GM12878 (cell line): ENCODE results near the gene TPR. TPM values are rescaled to one million over a fixed set of nuclear protein-coding genes. Genes with fewer than 3 reads are reported as not detected.

ENCODE experiments used
- ATAC-seq: fragments of 200-7000 bp; cut with Tn5 transposase; 3 replicates; pipeline ENCODE4 v1.9.1; 2020; ENCODE audit warnings: mild to moderate bottlenecking, moderate library complexity
- BruUV-seq: library from RNA; stranded (reverse); fragments of 400-500 nt; replicated peaks from 2 replicates; lab custom pipeline; 2021; lab: Mats Ljungman, UMichigan
- CTCF ChIA-PET: fragments of 300-600 bp; sonication (Branson Sonifier 250); formaldehyde crosslinking; extraction: SDS; loops from one replicate; lab custom pipeline; 2021; ENCODE audit warnings: inconsistent platforms; lab: Yijun Ruan, JAX
- POLR2A ChIA-PET: fragments of 350-600 bp; formaldehyde crosslinking; extraction: SDS; loops from one replicate; lab custom pipeline; 2021; ENCODE audit warnings: inconsistent platforms; lab: Charles Lee
- RAD21 ChIA-PET: fragments of 300-600 bp; sonication (Branson Sonifier 250); formaldehyde crosslinking; loops from one replicate; lab custom pipeline; 2023; ENCODE audit warnings: antibody characterized with exemption; ENCODE audit not compliant: unreplicated experiment; lab: Charles Lee
- SMC1A ChIA-PET: fragments of 300-600 bp; sonication (Branson Sonifier 250); formaldehyde crosslinking; loops from one replicate; lab custom pipeline; 2023; ENCODE audit not compliant: unreplicated experiment, uncharacterized antibody; lab: Charles Lee
- DNase-seq: peaks from one replicate; pipeline ENCODE4 v3.0.0-alpha.2; 2011; ENCODE audit warnings: low read depth, low spot score
- FAIRE-seq: peaks from 3 replicates; lab custom pipeline; 2011; peaks lifted over from hg19 to GRCh38; lab: Jason Lieb, UNC
- H2AFZ ChIP-seq: 2 replicates; pipeline ENCODE4 v1.6.0; 2011; ENCODE audit warnings: low read depth, low read length, control low read depth; ENCODE audit not compliant: control insufficient read depth
- H3K27ac ChIP-seq: 2 replicates; pipeline ENCODE4 v1.5.1; 2011; ENCODE audit warnings: control low read depth; ENCODE audit not compliant: control insufficient read depth, insufficient read depth
- H3K27me3 ChIP-seq, 2 experiments: replicated peaks in 1 of 2; 2 replicates each; pipeline versions ENCODE4 v1.6.0 to v1.6.1; 2011; ENCODE audit warnings: low read length in 1 of 2; ENCODE audit not compliant: control insufficient read depth in 2 of 2, insufficient read depth in 2 of 2
- H3K36me3 ChIP-seq, 2 experiments: 2 replicates each; pipeline ENCODE4 v1.5.1; 2011; ENCODE audit warnings: low read length in 1 of 2; ENCODE audit not compliant: control insufficient read depth in 2 of 2, insufficient read depth in 2 of 2
- H3K4me1 ChIP-seq: 2 replicates; pipeline ENCODE4 v1.6.1; 2011; ENCODE audit warnings: mild to moderate bottlenecking, low read length, moderate library complexity, mixed read lengths; ENCODE audit not compliant: control insufficient read depth, insufficient read depth
- H3K4me2 ChIP-seq: 2 replicates; pipeline ENCODE4 v1.6.0; 2011; ENCODE audit warnings: control low read depth; ENCODE audit not compliant: control insufficient read depth, insufficient read depth
- H3K4me3 ChIP-seq: fragments of 200-600 bp; sonication (generic); 2 replicates; pipeline ENCODE4 v1.5.1; 2016
- H3K79me2 ChIP-seq: 2 replicates; pipeline ENCODE4 v1.6.0; 2011; ENCODE audit warnings: low read length; ENCODE audit not compliant: control insufficient read depth, insufficient read depth
- H3K9ac ChIP-seq: 2 replicates; pipeline ENCODE4 v1.8.0; 2011; ENCODE audit warnings: low read length, control low read depth, mixed read lengths; ENCODE audit not compliant: control insufficient read depth, insufficient read depth
- H3K9me3 ChIP-seq: replicated peaks from 3 replicates; pipeline ENCODE4 v1.5.1; 2011; ENCODE audit warnings: mild to moderate bottlenecking, low read length; ENCODE audit not compliant: control insufficient read depth, insufficient read depth
- H4K20me1 ChIP-seq: 2 replicates; pipeline ENCODE4 v1.6.0; 2011; ENCODE audit not compliant: control insufficient read depth, insufficient read depth
- CREB1 ChIP-seq: IDR thresholded peaks from 2 replicates; pipeline ENCODE4 v1.6.1; 2012; ENCODE audit warnings: low read depth, mild to moderate bottlenecking, inconsistent platforms
- FOS ChIP-seq: IDR thresholded peaks from 3 replicates; pipeline ENCODE4 v1.6.1; 2011; ENCODE audit warnings: borderline replicate concordance; ENCODE audit not compliant: insufficient read length; ENCODE audit errors: extremely low read depth
- IKZF2 ChIP-seq, 2 experiments: fragments of 450-650 bp; IDR thresholded peaks; 2 replicates each; pipeline ENCODE4 v1.6.1; 2017; ENCODE audit warnings: mild to moderate bottlenecking in 2 of 2, moderate library complexity in 2 of 2
- SIN3A ChIP-seq: IDR thresholded peaks from 2 replicates; pipeline ENCODE4 v1.6.1; 2012; ENCODE audit warnings: low read depth, low read length, improper control_type of control experiment
- SMC3 ChIP-seq: IDR thresholded peaks from 2 replicates; pipeline ENCODE4 v1.6.1; 2011; ENCODE audit warnings: low read length, improper control_type of control experiment, borderline replicate concordance
- SPI1 ChIP-seq: IDR thresholded peaks from 2 replicates; pipeline ENCODE4 v1.6.1; 2011; ENCODE audit warnings: low read depth, mild to moderate bottlenecking, low read length, moderate library complexity, borderline replicate concordance; ENCODE audit not compliant: insufficient read depth
- STAT1 ChIP-seq: fragments of 450-650 bp; conservative IDR thresholded peaks from 2 replicates; pipeline ENCODE4 v1.6.1; 2014; ENCODE audit warnings: antibody characterized with exemption, mild to moderate bottlenecking
- SUZ12 ChIP-seq: fragments of 200-600 bp; sonication (generic); IDR thresholded peaks from one replicate; pipeline ENCODE4 v1.6.1; 2018; ENCODE audit warnings: antibody characterized with exemption, mild to moderate bottlenecking; ENCODE audit not compliant: unreplicated experiment
- TCF3 ChIP-seq: IDR thresholded peaks from 2 replicates; pipeline ENCODE4 v1.6.1; 2012; ENCODE audit warnings: low read depth, mild to moderate bottlenecking, low read length, borderline replicate concordance; ENCODE audit not compliant: insufficient read depth
- ZNF384 ChIP-seq: IDR thresholded peaks from 2 replicates; pipeline ENCODE4 v1.6.1; 2012; ENCODE audit warnings: low read depth, mild to moderate bottlenecking, low read length, improper control_type of control experiment, borderline replicate concordance
- ZNF622 ChIP-seq: fragments of 450-650 bp; IDR thresholded peaks from 2 replicates; pipeline ENCODE4 v1.6.1; 2017; ENCODE audit warnings: mild to moderate bottlenecking, inconsistent platforms
- WGBS: methylation state at CpG from one replicate; pipeline ENCODE4 v1.1.6; 2016; ENCODE audit warnings: low lambda C conversion rate; ENCODE audit not compliant: insufficient replicate concordance, insufficient coverage; ENCODE audit errors: missing lambda C conversion rate; 5-methylcytosine and 5-hydroxymethylcytosine counted together
- in situ Hi-C: fragments of 300-500 bp; cut with MboI; formaldehyde crosslinking; loops from 9 replicates; pipeline ENCODE4 v1.14.3; 2018; ENCODE audit warnings: mixed read lengths
- intact Hi-C: fragments of 100-400 bp; cut with micrococcal nuclease; formaldehyde crosslinking; loops from one replicate; pipeline ENCODE4 v1.14.2; 2022; ENCODE audit not compliant: unreplicated experiment
- polyA plus RNA-seq, 11 experiments: library from polyadenylated mRNA; depleted of rRNA in 4 of 11; unstranded in 6 of 11; stranded (reverse) in 5 of 11; fragments of >200 nt; fragmentation: Nextera tagmentation in 4 of 11; fragmentation: Illumina TruSeq in 1 of 11; extraction: Ambion mirVana in 4 of 11; extraction: Trizol in 1 of 11; gene quantifications; 1 replicate in 1 of 11; 2 replicates in 10 of 11; pipeline versions ENCODE4 v1.2.1 to v1.2.3, GENCODE V29; 2011 to 2016; ENCODE audit warnings: inconsistent platforms in 2 of 11, missing spikeins in 2 of 11, low read depth in 1 of 11
- total RNA-seq, 4 experiments: library from RNA; depleted of rRNA in 3 of 4; stranded (reverse); fragments of >200 nt in 3 of 4; fragmentation: Illumina TruSeq in 1 of 4; extraction: Trizol in 1 of 4; gene quantifications; 2 replicates each; pipeline versions ENCODE4 v1.2.1 to v1.2.3, GENCODE V29; 2013 to 2021
- TF ChIP-seq, protein P1 (sequence below): fragments of 450-650 bp; IDR thresholded peaks from 2 replicates; pipeline ENCODE4 v1.6.1; 2017; ENCODE audit warnings: mild to moderate bottlenecking, moderate library complexity
- TF ChIP-seq, protein P2 (sequence below): fragments of 450-650 bp; IDR thresholded peaks from 2 replicates; pipeline ENCODE4 v1.6.1; 2017; ENCODE audit warnings: mild to moderate bottlenecking, low read depth, inconsistent platforms; ENCODE audit not compliant: poor library complexity, severe bottlenecking
- TF ChIP-seq, protein P3 (sequence below): fragments of 450-650 bp; IDR thresholded peaks from 2 replicates; pipeline ENCODE4 v1.6.1; 2017; ENCODE audit warnings: mild to moderate bottlenecking, moderate library complexity

The TPR gene
- total and polyA plus RNA-seq, 10 of the 15 experiments (the other 5 are each of a cell fraction or from before 2014, with no cell fraction given) = 30.9 to 122 (median 92.2) TPM

DNA sequence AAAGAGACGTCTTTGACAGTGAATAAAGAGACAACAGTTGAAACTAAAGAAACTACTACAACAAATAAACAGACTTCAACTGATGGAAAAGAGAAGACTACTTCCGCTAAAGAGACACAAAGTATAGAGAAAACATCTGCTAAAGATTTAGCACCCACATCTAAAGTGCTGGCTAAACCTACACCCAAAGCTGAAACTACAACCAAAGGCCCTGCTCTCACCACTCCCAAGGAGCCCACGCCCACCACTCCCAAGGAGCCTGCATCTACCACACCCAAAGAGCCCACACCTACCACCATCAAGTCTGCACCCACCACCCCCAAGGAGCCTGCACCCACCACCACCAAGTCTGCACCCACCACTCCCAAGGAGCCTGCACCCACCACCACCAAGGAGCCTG lies 68.5 kb downstream of the TPR start:
- H3K9me3 ChIP-seq = no peaks in the 10 kb centered on the region
- no peaks in the 10 kb centered on the region for H3K36me3 ChIP-seq
- no peak overlapping the region for H3K27ac ChIP-seq
- 93% methylated on average over 3 of the region's 3 CpGs for WGBS
- no peaks in the 10 kb centered on the region for H4K20me1 ChIP-seq
- no peaks in the 10 kb centered on the region for H3K4me1 ChIP-seq
- no peak overlapping the region for H3K4me3 ChIP-seq
- no peak overlapping the region for H2AFZ ChIP-seq
- ATAC-seq = no peak
- ChIA-PET POLR2A (no interaction called here), CTCF (interaction anchor here (1.0 to 1.2 kb wide), 2 partner anchors 17 to 100 kb away, joined by 3 read pairs; no protein-coding TSS in a partner anchor), RAD21 (no interaction called here), SMC1A (no interaction called here)
- FAIRE-seq = no peak
- intact Hi-C loops (loop anchor here (10.0 kb wide), 1 partner anchor 678 kb away; no protein-coding TSS in a partner anchor), in situ Hi-C loops (no loop called here)
- no peak overlapping the region for H3K4me2 ChIP-seq
- H3K79me2 ChIP-seq = no peaks in the 10 kb centered on the region
- no TSS peak for BruUV-seq
- no peak for DNase-seq
- no peaks in the 10 kb centered on the region for H3K27me3 ChIP-seq
- H3K9ac ChIP-seq = no peak overlapping the region
- TF ChIP-seq SIN3A = no peak
- no peak for TF ChIP-seq STAT1
- TF ChIP-seq, protein P1, sequence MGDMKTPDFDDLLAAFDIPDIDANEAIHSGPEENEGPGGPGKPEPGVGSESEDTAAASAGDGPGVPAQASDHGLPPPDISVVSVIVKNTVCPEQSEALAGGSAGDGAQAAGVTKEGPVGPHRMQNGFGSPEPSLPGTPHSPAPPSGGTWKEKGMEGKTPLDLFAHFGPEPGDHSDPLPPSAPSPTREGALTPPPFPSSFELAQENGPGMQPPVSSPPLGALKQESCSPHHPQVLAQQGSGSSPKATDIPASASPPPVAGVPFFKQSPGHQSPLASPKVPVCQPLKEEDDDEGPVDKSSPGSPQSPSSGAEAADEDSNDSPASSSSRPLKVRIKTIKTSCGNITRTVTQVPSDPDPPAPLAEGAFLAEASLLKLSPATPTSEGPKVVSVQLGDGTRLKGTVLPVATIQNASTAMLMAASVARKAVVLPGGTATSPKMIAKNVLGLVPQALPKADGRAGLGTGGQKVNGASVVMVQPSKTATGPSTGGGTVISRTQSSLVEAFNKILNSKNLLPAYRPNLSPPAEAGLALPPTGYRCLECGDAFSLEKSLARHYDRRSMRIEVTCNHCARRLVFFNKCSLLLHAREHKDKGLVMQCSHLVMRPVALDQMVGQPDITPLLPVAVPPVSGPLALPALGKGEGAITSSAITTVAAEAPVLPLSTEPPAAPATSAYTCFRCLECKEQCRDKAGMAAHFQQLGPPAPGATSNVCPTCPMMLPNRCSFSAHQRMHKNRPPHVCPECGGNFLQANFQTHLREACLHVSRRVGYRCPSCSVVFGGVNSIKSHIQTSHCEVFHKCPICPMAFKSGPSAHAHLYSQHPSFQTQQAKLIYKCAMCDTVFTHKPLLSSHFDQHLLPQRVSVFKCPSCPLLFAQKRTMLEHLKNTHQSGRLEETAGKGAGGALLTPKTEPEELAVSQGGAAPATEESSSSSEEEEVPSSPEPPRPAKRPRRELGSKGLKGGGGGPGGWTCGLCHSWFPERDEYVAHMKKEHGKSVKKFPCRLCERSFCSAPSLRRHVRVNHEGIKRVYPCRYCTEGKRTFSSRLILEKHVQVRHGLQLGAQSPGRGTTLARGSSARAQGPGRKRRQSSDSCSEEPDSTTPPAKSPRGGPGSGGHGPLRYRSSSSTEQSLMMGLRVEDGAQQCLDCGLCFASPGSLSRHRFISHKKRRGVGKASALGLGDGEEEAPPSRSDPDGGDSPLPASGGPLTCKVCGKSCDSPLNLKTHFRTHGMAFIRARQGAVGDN = no peak
- TF ChIP-seq SMC3 = no peak
- TF ChIP-seq SUZ12 = no peak
- TF ChIP-seq, protein P2, sequence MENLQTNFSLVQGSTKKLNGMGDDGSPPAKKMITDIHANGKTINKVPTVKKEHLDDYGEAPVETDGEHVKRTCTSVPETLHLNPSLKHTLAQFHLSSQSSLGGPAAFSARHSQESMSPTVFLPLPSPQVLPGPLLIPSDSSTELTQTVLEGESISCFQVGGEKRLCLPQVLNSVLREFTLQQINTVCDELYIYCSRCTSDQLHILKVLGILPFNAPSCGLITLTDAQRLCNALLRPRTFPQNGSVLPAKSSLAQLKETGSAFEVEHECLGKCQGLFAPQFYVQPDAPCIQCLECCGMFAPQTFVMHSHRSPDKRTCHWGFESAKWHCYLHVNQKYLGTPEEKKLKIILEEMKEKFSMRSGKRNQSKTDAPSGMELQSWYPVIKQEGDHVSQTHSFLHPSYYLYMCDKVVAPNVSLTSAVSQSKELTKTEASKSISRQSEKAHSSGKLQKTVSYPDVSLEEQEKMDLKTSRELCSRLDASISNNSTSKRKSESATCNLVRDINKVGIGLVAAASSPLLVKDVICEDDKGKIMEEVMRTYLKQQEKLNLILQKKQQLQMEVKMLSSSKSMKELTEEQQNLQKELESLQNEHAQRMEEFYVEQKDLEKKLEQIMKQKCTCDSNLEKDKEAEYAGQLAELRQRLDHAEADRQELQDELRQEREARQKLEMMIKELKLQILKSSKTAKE = no peak
- no peak for TF ChIP-seq FOS
- TF ChIP-seq ZNF384 = no peak
- no peak for TF ChIP-seq ZNF622
- no peak for TF ChIP-seq IKZF2 (IDR thresholded peaks at IDR 0.05)
- no peak for TF ChIP-seq CREB1
- TF ChIP-seq, protein P3, sequence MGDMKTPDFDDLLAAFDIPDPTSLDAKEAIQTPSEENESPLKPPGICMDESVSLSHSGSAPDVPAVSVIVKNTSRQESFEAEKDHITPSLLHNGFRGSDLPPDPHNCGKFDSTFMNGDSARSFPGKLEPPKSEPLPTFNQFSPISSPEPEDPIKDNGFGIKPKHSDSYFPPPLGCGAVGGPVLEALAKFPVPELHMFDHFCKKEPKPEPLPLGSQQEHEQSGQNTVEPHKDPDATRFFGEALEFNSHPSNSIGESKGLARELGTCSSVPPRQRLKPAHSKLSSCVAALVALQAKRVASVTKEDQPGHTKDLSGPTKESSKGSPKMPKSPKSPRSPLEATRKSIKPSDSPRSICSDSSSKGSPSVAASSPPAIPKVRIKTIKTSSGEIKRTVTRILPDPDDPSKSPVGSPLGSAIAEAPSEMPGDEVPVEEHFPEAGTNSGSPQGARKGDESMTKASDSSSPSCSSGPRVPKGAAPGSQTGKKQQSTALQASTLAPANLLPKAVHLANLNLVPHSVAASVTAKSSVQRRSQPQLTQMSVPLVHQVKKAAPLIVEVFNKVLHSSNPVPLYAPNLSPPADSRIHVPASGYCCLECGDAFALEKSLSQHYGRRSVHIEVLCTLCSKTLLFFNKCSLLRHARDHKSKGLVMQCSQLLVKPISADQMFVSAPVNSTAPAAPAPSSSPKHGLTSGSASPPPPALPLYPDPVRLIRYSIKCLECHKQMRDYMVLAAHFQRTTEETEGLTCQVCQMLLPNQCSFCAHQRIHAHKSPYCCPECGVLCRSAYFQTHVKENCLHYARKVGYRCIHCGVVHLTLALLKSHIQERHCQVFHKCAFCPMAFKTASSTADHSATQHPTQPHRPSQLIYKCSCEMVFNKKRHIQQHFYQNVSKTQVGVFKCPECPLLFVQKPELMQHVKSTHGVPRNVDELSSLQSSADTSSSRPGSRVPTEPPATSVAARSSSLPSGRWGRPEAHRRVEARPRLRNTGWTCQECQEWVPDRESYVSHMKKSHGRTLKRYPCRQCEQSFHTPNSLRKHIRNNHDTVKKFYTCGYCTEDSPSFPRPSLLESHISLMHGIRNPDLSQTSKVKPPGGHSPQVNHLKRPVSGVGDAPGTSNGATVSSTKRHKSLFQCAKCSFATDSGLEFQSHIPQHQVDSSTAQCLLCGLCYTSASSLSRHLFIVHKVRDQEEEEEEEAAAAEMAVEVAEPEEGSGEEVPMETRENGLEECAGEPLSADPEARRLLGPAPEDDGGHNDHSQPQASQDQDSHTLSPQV = no peak
- TF ChIP-seq TCF3 = no peak
- no peak for TF ChIP-seq SPI1
